ENCODE measurements around the gene HOXB2.

- TF ChIP-seq CTCF (IDR thresholded peaks at IDR 0.05; ENCODE audit: low read depth, low read length) (no peak), EZH2phosphoT487 (IDR thresholded peaks at IDR 0.05; ENCODE audit: low read depth) (no peak)
These were observed 31.8 kb upstream of the HOXB2 start for GRCh38 chr17:48576479-48577309.

Measured in OCI-LY3 (cell line).